Measurements from ENCODE around the gene DLG5.

DLG5 gene

DNA sequence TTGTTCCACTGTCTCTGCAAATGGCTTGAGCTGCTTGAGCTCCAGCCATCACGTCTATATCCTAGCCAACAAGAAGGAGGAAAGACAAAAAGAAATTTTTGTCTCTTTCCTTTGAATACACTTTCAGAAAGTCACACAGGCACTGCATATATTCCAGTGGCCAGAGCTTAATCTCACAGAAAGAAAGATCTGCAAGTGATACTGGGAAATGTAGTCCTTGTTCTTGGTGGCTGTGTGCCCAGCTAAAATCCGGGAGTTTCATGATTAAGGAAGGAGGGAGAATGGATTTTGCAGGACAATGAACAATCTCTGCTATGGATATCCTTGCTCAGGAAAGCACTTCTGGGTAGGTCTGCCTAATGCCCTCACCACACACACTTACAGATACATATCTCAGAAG is 19.5 kb upstream of the DLG5 start:
- no peaks in the 10 kb centered on the region for H3K27me3 ChIP-seq (replicated peaks; ENCODE audit: control insufficient read depth, insufficient read depth, low read length, poor library complexity, severe bottlenecking)
- no peaks in the 10 kb centered on the region for H3K36me3 ChIP-seq (ENCODE audit: control insufficient read depth, insufficient read depth, low read length)
- DNase-seq: no peak

DNA sequence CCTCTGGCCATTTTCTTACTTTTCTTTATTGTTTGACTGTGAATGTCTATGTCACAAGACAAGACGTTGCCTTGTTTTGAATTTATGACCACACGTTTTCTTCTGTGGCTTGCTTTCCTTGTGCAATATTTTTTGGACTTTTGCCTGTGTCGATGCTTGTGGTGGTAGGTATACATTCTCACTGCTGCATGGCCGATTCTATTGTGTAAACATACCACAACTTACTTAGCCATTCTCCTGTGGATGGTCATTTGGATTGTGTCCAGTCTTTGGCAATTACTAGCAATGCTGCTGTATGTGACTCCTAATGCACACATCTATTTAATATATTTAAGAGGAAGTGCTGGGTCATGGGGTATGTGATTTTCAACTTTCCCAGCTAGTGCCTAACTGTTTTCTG is 18.0 kb upstream of the DLG5 start:
- Histone ChIP-seq H3K4me1 (ENCODE audit: control insufficient read depth, insufficient read depth, low read length, poor library complexity, severe bottlenecking) (no peaks in the 10 kb centered on the region), H3K4me3 (ENCODE audit: insufficient read depth, low read depth, low read length, poor library complexity, severe bottlenecking) (no peak overlapping the region), H3K27ac (ENCODE audit: insufficient read depth, low read length, poor library complexity, severe bottlenecking) (no peak overlapping the region), H3K9me3 (ENCODE audit: control insufficient read depth, low read length) (no peaks in the 10 kb centered on the region), H3K27me3 (replicated peaks; ENCODE audit: control insufficient read depth, insufficient read depth, low read length, poor library complexity, severe bottlenecking) (no peaks in the 10 kb centered on the region), H3K36me3 (ENCODE audit: control insufficient read depth, insufficient read depth, low read length) (no peaks in the 10 kb centered on the region)
- DNase-seq: no peak

More for the DNA sequence above, 19.5 kb upstream of the DLG5 start:
- no peaks in the 10 kb centered on the region for H3K4me1 ChIP-seq (ENCODE audit: control insufficient read depth, insufficient read depth, low read length, poor library complexity, severe bottlenecking)
- H3K9me3 ChIP-seq (ENCODE audit: control insufficient read depth, low read length): no peaks in the 10 kb centered on the region
- H3K4me3 ChIP-seq (ENCODE audit: insufficient read depth, low read depth, low read length, poor library complexity, severe bottlenecking): no peak overlapping the region
- H3K27ac ChIP-seq (ENCODE audit: insufficient read depth, low read length, poor library complexity, severe bottlenecking): no peak overlapping the region

DNA sequence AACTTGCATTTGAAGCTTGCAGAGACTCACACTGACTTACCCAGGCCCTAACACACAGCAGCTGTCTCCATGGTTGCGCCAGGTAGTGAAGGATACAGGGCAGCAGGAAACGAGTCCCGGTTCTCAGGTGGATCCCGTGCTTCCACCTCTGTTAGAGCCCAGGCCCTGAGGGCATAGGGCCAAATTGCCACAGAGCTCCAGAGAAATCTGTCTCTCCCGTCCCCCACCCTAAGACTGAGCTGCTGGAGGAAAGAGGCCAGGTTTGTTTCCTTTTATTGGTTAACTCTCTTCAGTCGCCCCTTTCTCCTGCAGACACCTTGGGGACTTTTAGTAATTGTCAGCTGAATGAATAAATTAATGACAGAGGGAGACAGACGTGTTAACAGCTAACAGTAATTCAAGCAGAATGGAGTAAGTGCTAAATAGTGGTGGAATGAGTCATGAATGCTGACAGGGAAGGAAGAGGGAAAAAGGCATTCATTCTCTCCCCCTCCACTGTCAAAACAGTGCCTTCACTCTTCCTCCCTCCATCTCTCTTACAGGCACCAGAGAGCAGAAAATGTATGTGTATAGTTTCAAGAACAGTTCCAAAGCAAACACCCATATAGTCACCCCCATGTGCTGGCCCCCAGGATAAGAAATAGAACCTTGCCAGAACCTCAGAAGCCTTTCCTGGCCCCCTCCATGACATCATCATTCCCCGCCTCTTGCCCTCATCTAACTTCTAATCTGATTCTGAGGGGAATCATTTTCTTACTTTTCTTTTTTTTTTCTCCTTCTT is 16.8 kb upstream of the DLG5 start:
- H3K4me3 ChIP-seq (ENCODE audit: insufficient read depth, low read depth, low read length, poor library complexity, severe bottlenecking): no peak overlapping the region
- no peak overlapping the region for H3K27ac ChIP-seq (ENCODE audit: insufficient read depth, low read length, poor library complexity, severe bottlenecking)

DNA sequence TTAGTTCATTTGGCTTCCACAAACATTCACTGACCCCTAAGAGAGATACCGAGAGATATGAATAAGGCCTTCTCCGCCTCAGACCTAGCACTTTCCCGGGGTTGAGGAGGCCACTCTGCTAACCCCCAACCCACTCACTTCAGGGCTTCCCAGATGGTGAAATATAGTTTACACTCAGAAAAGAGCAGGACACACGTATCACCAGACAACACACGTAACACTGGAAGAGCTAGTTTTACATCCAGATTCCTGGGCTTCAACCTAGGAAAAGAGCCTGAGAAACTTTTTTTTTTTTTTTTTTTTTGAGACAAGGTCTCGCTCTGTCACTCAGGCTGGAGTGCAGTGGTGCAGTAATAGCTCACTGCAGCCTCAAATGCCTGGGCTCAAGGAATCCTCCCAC is 15.2 kb upstream of the DLG5 start:
- no peaks in the 10 kb centered on the region for H3K36me3 ChIP-seq (ENCODE audit: control insufficient read depth, insufficient read depth, low read length)
- no peaks in the 10 kb centered on the region for H3K4me1 ChIP-seq (ENCODE audit: control insufficient read depth, insufficient read depth, low read length, poor library complexity, severe bottlenecking)
- DNase-seq: no peak
- H3K4me3 ChIP-seq (ENCODE audit: insufficient read depth, low read depth, low read length, poor library complexity, severe bottlenecking): no peak overlapping the region
- H3K9me3 ChIP-seq (ENCODE audit: control insufficient read depth, low read length): no peaks in the 10 kb centered on the region
- H3K27me3 ChIP-seq (replicated peaks; ENCODE audit: control insufficient read depth, insufficient read depth, low read length, poor library complexity, severe bottlenecking): no peaks in the 10 kb centered on the region
- no peak overlapping the region for H3K27ac ChIP-seq (ENCODE audit: insufficient read depth, low read length, poor library complexity, severe bottlenecking)

More for the DNA sequence above, 16.8 kb upstream of the DLG5 start:
- Histone ChIP-seq H3K27me3 (replicated peaks; ENCODE audit: control insufficient read depth, insufficient read depth, low read length, poor library complexity, severe bottlenecking) (no peaks in the 10 kb centered on the region), H3K9me3 (ENCODE audit: control insufficient read depth, low read length) (no peaks in the 10 kb centered on the region), H3K4me1 (ENCODE audit: control insufficient read depth, insufficient read depth, low read length, poor library complexity, severe bottlenecking) (no peaks in the 10 kb centered on the region), H3K36me3 (ENCODE audit: control insufficient read depth, insufficient read depth, low read length) (no peaks in the 10 kb centered on the region)
- DNase-seq: no peak

DNA sequence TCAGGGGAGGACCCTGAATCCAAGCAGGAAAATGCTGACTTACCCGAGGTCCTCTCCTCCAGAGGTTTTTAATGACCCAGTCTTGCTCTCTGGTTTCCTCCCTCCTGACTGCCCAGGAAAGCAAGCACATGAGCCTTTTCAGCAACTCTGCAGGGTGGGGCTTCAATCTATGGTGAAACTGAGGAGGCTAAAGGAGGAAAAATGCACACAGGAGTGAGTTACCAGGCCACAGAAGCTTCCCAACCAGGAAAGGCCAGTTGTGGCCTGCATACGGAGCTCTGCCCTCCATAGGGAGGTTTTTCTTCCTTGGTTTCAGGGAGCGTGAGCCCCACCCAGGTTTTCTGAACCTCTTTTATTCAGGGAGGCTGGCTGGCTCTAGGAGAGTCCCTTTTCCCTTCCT is 14.1 kb upstream of the DLG5 start:
- Histone ChIP-seq H3K27me3 (replicated peaks; ENCODE audit: control insufficient read depth, insufficient read depth, low read length, poor library complexity, severe bottlenecking) (no peaks in the 10 kb centered on the region), H3K27ac (ENCODE audit: insufficient read depth, low read length, poor library complexity, severe bottlenecking) (no peak overlapping the region), H3K9me3 (ENCODE audit: control insufficient read depth, low read length) (no peaks in the 10 kb centered on the region), H3K4me3 (ENCODE audit: insufficient read depth, low read depth, low read length, poor library complexity, severe bottlenecking) (no peak overlapping the region), H3K4me1 (ENCODE audit: control insufficient read depth, insufficient read depth, low read length, poor library complexity, severe bottlenecking) (no peaks in the 10 kb centered on the region), H3K36me3 (ENCODE audit: control insufficient read depth, insufficient read depth, low read length) (no peaks in the 10 kb centered on the region)
- no peak for DNase-seq

DNA sequence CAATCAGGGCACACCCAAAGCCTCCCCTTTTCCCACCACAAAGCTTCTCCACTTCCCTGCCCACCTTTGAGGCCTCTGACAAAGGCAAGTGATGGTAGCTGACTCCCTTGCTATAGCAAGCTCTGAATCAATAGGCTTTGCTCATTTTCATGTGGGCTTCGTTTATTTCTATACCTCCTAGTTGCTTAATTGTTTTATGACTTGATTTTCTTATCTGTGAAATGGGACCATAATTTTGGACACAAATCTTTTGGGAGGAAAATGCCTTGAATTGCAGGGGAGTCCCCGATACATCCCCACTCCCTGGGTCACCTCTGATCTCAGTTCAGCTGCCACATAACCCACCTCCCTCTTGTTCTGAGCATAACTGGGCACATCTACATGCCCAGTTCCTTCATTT is 13.7 kb upstream of the DLG5 start:
- Histone ChIP-seq H3K4me3 (ENCODE audit: insufficient read depth, low read depth, low read length, poor library complexity, severe bottlenecking) (no peak overlapping the region), H3K9me3 (ENCODE audit: control insufficient read depth, low read length) (no peaks in the 10 kb centered on the region), H3K27me3 (replicated peaks; ENCODE audit: control insufficient read depth, insufficient read depth, low read length, poor library complexity, severe bottlenecking) (no peaks in the 10 kb centered on the region), H3K4me1 (ENCODE audit: control insufficient read depth, insufficient read depth, low read length, poor library complexity, severe bottlenecking) (no peaks in the 10 kb centered on the region), H3K36me3 (ENCODE audit: control insufficient read depth, insufficient read depth, low read length) (no peaks in the 10 kb centered on the region), H3K27ac (ENCODE audit: insufficient read depth, low read length, poor library complexity, severe bottlenecking) (no peak overlapping the region)
- no peak for DNase-seq

DNA sequence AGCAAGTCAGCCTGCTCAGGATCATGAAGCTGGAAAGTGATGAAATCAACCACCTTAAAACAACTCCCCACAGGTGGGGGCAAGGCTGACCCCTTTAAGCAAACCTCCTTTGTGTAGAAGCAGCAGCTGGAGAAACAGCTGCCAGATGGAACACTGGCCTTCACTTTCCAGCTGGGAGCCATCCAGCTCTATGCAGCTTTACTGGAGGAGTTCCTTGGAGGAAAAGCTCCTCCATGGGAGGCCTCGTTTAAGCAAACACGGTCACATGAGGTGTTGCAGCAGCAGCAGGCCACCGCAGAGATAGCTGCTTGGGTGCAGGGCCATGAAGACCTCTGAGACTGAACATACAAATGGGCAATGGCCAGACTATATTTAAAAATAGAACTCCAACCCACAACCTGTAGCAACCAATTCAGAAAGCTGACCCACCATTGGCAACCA is 13.0 kb upstream of the DLG5 start:
- no peaks in the 10 kb centered on the region for H3K4me1 ChIP-seq (ENCODE audit: control insufficient read depth, insufficient read depth, low read length, poor library complexity, severe bottlenecking)
- H3K36me3 ChIP-seq (ENCODE audit: control insufficient read depth, insufficient read depth, low read length): no peaks in the 10 kb centered on the region
- H3K27ac ChIP-seq (ENCODE audit: insufficient read depth, low read length, poor library complexity, severe bottlenecking): no peak overlapping the region
- no peaks in the 10 kb centered on the region for H3K9me3 ChIP-seq (ENCODE audit: control insufficient read depth, low read length)
- H3K4me3 ChIP-seq (ENCODE audit: insufficient read depth, low read depth, low read length, poor library complexity, severe bottlenecking): no peak overlapping the region
- no peaks in the 10 kb centered on the region for H3K27me3 ChIP-seq (replicated peaks; ENCODE audit: control insufficient read depth, insufficient read depth, low read length, poor library complexity, severe bottlenecking)
- no peak for DNase-seq

DNA sequence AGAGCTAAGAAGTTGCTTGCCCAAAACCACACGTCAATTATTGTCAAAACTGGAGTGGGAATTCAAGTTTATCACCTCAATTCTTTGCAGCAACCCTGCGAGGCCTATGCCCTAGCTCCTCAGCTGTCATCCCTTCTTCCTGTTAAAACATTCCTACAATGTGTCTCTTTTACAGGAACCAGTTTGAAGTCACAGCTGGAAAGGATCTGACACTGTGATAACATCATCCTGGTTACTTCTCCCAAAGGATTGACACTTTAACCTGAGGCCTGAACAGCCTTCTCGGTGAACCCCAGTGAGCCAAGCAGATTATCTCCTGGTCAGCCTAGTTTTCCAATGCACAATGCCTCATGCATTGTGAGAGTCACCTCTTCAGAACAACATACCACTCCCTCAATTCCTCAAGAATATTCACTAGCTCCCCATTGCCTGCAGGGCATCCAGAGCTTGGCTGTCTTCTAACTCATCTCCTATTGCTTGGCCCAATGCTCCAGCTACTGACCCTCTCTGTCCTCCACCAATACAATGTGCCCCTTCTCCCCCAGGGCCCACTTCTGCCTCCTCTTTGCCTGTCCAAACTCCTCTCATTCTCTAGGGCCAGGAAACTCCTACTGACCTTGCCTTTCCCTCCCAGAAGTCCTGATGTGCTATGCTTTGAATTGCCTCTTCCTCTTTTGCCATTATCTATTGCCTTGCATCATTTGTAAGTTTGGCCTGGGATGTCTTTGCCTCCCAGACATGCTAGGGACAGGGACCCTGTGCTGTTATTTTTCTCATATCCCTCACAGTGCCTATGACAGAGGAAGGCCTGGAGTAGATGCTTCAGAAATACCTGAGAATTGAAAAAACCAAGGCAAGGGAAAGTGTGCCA is 10.4 kb upstream of the DLG5 start:
- no peaks in the 10 kb centered on the region for H3K36me3 ChIP-seq (ENCODE audit: control insufficient read depth, insufficient read depth, low read length)
- DNase-seq: no peak
- no peaks in the 10 kb centered on the region for H3K4me1 ChIP-seq (ENCODE audit: control insufficient read depth, insufficient read depth, low read length, poor library complexity, severe bottlenecking)
- H3K9me3 ChIP-seq (ENCODE audit: control insufficient read depth, low read length): no peaks in the 10 kb centered on the region
- no peak overlapping the region for H3K27ac ChIP-seq (ENCODE audit: insufficient read depth, low read length, poor library complexity, severe bottlenecking)
- no peak overlapping the region for H3K4me3 ChIP-seq (ENCODE audit: insufficient read depth, low read depth, low read length, poor library complexity, severe bottlenecking)
- no peaks in the 10 kb centered on the region for H3K27me3 ChIP-seq (replicated peaks; ENCODE audit: control insufficient read depth, insufficient read depth, low read length, poor library complexity, severe bottlenecking)

DNA sequence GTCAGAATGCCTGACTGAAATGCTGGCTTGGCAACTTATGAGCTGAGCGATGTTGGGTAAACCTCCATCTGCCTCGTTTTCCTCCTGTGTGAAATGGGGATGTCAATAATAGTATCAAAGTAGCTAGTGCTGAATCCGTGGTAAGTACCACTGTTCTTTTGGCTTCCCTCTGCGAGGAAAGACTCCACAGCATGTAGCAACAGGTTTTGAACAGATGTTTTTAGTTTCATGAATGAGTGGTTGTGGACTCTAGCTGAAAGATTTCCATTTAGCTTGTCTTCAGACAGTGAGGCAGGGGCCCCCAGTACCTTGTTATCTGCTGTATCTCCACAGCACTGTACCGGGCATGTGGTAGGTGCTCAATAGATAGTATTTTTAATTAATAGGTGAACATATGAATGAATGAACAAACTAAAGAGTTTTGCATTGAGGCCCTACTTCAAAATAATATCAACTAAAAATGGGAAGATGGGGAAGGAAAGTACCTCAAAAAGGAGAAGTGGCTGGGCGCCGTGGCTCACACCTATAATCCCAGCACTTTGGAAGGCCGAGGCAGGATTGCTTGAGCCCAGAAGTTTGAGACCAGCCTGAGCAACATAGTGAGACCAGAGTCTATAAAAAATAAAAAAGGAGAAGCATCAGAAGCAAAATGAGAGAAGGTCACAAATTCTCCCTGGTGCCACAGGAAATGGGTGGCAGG is 5.6 kb upstream of the DLG5 start:
- Histone ChIP-seq H3K27me3 (replicated peaks; ENCODE audit: control insufficient read depth, insufficient read depth, low read length, poor library complexity, severe bottlenecking) (no peaks in the 10 kb centered on the region), H3K4me3 (ENCODE audit: insufficient read depth, low read depth, low read length, poor library complexity, severe bottlenecking) (no peak overlapping the region), H3K9me3 (ENCODE audit: control insufficient read depth, low read length) (no peaks in the 10 kb centered on the region), H3K36me3 (ENCODE audit: control insufficient read depth, insufficient read depth, low read length) (no peaks in the 10 kb centered on the region), H3K27ac (ENCODE audit: insufficient read depth, low read length, poor library complexity, severe bottlenecking) (no peak overlapping the region), H3K4me1 (ENCODE audit: control insufficient read depth, insufficient read depth, low read length, poor library complexity, severe bottlenecking) (no peaks in the 10 kb centered on the region)
- DNase-seq: no peak

All from effector memory CD4-positive, alpha-beta T cell (primary cell).